Activated CD4-positive, alpha-beta T cell treated with anti-CD3 and anti-CD28 coated beads, Interleukin-2, amount 50 U/mL, for 24 hours (primary cell): ENCODE results near the gene MYH7B.

Source experiments
- DNase-seq, 2 donors: peaks; one replicate each; pipeline ENCODE4 v3.0.0-alpha.2; 2020; ENCODE audit warnings: low read depth in 1 of 2, low spot score in 1 of 2

The MYH7B gene

DNA sequence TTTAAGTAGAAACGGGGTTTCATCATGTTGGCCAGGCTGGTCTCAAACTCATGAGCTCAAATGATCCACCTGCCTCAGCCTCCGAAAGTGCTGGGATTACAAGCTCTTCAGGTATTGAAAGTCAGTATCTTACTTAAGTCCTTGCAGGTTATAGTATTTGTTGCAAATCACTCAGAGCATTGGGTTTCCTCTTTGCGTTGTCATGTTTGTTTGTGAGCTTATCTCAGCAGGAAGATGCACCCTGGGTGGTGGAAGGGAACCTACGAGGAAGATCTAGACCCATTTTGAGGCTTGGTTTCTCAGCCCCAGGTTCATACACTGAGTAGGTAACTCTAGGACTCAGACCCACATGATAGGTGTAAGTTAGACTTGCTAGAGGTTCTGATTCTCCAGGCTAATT lies 18.6 kb downstream of the MYH7B start:
- no peak for DNase-seq

DNA sequence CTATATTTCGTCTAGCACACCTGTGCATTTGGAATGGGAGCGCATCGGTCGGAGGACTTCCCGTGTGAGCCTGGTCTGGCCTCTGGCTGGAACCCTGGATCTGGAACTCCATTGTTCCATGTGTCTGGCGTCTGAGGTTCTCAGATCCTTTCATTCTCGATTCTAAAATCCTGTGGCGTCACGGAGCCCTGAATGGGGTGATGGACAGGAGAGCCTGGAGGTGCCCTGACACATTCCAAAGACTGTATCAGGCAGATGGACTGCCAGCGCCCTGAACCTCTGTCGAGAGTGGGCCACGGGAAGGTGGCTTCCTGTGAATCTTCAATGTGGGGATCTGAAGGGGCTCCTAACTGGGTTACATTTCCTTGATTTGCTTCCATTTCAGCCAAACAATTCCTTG lies 20.6 kb downstream of the MYH7B start:
- DNase-seq: no peak

DNA sequence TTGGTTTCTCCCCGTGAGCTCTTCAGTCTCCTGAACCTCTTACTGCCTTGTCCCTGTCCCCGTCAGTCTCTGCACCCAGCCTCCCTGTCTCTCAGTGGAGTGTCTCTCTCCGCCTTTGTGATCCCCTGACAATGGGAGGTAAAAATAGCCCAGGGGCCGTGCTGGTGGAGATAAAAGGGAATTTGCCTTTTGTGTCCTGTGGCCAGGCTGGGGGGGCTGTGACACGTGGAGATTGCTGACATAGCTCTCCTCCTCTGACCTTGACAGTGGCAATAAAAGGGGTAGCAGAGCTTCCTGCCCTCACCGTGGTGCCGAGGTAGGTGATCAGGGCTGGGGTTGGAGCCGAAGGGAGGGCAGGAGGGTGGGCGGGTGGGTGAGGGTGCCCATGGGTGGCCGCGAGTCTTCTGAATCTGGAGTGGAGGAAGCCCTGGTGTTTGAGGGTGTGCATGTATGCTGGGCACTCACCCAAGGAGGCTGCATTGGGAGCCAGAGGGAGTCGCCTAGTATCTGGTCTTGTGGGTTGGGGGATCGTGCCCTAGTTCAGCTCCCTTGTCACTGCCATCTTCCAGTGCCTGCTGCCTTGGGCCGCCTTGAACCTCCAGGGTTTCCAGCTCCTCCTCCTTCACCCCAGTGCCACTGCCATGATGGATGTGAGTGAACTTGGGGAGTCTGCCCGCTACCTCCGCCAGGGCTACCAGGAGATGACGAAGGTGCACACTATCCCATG lies 21.9 kb downstream of the MYH7B start:
- no peak for DNase-seq

DNA sequence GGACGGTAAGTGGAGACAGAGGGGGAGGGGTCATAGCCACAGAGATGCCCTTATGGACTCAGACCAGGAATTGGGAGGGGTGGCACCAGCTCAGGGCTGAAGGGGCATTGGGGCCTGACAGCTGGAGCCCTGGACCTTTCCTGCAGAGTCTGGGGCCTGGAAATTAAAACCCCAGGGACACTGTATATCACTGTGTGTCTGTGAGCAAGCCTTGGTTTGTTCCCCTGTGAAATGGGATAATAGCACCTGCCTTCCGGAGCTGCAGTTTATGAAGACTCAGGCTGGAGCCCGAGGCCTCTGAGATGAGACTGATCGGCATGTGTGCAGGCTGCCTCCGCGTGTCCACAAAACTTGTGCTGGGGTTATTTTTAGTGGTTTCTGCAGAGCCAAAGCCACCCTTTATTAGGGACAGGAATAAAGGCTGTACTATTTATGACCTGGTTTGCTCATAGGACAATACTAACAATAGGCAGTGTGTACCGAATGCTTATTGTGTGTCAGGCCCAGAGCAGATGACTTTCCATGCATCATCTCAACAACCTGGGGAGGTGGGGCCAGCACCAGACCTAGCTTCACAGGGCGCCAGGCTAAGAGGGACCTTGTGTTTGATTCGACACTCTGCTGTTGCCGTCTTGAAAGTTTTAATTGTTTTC lies 22.6 kb downstream of the MYH7B start:
- no peak for DNase-seq

DNA sequence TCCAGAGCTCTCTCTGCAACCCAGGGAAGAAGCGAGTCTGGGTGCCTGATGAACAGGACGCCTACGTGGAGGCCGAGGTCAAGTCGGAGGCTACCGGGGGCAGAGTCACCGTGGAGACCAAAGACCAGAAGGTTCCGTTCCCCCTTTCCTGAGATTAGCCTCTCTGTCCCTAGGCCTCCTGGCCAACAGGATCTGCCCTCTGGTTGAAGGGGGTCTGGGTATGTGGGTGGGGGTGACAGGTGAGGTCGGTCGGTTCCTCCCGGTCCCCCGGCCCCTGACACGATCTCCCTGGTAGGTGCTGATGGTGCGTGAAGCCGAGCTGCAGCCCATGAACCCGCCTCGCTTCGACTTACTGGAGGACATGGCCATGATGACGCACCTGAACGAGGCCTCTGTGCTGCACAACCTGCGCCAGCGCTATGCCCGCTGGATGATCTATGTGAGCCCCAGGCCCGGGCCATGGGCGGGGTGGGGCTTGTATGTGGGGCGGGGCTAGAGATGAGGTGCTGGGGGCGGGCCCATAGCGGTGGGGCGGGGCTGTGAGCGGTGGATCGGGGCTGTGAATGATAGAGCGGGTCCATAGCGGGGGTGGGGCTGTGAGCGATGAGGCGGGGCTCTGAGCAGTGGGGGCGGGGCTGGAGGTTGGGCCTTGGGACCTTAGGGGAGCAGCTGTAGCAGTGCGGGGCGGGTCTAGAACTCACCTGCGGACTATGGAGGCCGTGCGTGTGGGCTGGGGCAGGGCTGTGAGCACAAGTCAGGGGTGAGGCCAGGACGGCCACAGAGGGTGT lies 23.9 kb downstream of the MYH7B start:
- DNase-seq: no peak

DNA sequence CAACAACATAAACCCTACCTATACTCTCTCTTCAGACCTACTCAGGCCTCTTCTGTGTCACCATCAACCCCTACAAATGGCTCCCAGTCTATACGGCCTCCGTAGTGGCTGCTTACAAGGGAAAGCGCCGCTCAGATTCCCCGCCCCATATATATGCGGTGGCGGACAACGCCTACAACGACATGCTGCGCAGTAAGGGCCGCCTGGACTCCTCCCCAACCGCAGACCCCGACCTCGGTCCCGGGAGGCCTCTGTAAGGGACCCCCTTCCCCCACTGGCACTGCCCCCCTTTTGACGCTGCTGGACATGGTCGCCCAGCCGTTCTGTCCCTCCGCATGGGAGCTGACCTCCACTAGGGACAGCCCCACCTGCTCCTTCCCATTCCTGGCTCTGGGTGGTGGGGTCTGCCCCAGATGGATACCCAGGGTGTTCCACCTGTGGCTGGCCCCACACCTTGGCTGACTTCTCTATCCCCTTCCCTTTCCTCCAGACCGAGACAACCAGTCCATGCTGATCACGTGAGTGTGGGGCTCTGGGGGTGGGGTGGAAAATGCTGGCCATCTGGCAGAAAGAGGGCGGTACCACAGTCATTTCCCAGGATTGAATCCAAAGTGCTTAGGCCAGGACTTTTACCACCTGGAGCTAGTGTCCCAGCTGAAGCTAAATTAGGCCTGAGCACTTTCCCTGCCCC lies 25.0 kb downstream of the MYH7B start:
- DNase-seq: no peak

DNA sequence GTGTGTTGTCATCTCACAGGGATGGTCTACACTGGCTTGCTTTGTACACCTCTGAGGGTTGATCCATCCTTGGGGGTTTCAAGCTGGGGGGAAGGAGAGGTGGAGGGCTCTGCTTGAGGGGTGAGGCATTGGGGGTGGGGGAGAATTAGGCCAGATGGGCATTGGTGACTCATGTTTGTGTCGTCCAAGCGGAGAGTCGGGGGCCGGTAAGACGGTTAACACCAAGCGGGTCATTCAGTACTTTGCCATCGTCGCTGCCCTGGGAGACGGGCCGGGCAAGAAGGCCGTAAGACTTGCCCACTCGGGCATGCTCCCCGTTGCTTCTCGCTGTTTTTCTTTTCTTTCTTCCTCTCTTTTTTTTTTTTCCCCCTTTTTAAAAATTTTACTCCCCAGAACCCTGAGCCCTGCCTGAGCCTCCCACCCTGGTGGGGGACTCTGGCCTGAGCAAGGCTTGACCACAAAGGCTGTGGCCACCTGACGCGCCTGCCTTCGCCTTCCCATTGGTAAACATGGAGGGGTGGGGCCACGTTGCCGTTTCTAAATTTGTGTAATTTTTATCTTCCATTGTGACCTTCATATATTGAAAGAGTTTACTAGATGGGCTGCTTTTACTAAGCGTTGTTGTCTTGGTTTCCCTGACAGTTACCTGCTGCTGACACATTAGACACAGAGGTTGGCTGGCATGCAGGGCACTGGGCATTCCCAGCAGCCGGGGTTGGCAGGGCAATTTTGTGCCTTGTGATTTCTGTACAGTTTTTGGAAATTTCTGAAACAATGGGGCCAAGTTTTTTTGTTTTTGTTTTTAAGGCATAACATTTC lies 26.8 kb downstream of the MYH7B start:
- no peak for DNase-seq

DNA sequence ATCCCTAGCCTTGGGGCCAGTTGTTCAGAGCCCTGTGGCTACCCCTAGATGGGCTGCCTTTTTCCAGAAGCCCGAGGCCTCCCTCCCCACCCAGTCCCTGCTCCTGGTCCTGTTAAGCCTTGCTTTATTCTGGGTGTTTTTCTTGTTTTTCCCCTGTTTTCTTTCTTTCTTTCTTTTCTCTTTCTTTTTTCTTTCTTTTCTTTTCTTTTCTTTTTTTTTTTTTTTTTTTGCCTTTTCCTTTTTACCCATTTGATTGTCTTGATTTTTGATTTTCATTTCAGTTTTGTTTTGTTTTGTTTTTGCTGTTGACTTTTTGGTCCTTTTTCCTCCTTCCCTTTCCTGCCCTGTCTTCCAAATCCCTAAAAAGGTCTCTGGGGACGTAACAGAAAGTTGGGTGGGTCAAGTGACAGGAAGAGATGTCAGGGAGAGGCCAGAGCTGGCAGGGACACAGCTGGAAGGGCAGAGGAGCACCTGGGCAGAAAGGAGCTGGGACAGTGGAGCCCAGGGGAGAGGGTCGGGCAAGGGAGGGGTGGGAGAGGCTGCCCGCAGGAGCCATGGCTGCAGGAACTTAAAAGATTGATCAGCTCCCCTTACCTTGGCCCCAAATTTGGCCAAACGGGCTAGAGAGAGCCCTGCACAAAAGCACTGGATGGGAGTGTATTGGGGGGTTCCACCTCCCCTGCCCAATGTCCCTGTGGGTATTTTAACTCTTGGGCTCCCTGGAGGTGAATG lies 27.6 kb downstream of the MYH7B start:
- DNase-seq: no peak

DNA sequence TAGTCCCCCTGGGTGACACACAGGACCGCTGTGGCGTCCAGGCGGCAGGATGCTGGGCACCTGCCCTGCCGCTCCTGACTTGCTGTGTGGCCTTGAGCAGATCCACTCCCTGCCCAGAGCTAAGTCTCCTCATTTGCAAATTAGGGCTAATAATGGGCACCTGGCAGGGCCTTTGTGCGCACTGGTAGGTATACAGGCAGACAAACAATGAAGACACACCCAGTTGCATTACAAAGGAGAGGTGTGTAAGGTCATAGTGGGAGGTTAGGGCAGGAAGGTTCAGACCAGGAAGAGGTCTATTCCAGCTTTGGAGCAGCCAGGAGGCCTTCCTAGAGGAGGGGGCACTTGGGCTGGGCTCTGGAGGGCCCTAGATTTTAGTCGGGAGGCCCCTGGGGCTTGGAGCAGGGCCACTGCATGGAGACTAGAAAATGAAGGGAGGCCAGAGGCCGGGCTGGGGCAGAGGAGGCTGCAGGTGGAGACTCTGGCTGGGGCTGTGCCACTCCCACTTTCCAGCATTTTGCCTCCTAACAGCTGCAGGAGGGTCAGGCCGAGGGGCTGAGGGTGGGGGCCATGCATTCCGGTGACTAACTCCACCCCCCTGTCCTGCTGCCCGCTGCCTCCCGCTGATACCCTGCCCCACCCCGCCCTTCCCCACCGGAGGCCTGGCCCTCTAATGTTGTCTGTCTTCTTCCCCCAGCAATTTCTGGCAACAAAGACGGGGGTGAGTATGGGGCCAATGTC lies 28.5 kb downstream of the MYH7B start:
- no peak for DNase-seq

DNA sequence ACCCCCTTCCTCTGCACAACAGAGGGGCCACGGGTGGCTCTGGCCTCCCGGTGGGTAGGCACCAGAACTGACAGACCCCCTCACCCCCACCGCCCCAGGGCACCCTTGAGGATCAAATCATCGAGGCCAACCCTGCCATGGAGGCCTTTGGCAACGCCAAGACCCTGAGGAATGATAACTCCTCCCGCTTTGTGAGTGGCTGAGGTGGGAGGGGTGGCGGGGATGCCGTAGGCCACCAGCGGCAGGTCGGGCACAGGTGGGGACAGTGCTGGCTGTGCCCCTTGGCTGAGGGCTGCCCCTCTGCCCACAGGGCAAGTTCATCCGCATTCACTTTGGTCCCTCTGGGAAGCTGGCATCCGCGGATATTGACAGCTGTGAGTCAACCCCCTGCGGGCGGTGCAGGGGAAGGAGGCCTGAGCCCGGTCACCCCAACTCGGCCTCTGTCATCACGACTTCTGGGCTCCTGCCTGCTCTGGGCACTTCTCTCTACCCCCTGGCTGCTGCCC lies 29.1 kb downstream of the MYH7B start:
- no peak for DNase-seq

DNA sequence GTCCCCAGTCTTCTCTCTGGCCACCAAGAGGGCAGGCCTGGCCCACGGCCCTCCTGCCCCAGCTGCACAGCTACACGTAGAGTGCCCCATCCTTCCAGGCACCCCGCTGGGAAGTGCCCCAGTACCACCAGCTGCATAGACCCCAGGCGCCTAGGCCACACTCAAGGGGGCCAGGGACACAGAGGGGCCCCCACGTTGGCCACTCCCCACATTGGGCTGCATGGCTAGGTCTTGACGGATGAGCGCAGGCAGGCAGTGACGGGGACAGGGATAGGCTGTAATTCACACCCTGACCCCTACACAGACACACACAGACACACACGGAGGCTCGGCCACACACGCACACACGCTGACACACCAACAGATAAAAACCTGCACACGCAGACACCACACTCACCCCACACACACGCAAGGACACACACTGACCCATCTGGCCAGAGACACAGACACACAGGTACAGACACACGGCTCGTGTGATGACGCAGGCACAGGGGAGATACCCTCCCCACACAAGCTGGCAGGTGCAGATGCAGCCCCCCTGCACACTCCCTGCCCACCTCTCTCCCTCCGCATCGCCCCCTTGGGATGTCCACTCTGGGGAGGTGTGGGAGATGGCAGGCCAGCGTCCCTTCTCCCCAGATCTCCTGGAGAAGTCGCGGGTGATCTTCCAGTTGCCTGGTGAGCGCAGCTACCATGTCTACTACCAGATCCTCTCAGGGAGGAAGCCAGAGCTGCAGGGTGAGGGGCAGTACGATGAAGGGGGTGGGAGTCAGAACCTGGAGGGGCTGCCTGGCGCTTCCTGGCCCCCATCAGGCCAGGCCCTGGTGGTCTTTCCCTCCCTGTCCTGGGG lies 30.0 kb downstream of the MYH7B start:
- DNase-seq: no peak

DNA sequence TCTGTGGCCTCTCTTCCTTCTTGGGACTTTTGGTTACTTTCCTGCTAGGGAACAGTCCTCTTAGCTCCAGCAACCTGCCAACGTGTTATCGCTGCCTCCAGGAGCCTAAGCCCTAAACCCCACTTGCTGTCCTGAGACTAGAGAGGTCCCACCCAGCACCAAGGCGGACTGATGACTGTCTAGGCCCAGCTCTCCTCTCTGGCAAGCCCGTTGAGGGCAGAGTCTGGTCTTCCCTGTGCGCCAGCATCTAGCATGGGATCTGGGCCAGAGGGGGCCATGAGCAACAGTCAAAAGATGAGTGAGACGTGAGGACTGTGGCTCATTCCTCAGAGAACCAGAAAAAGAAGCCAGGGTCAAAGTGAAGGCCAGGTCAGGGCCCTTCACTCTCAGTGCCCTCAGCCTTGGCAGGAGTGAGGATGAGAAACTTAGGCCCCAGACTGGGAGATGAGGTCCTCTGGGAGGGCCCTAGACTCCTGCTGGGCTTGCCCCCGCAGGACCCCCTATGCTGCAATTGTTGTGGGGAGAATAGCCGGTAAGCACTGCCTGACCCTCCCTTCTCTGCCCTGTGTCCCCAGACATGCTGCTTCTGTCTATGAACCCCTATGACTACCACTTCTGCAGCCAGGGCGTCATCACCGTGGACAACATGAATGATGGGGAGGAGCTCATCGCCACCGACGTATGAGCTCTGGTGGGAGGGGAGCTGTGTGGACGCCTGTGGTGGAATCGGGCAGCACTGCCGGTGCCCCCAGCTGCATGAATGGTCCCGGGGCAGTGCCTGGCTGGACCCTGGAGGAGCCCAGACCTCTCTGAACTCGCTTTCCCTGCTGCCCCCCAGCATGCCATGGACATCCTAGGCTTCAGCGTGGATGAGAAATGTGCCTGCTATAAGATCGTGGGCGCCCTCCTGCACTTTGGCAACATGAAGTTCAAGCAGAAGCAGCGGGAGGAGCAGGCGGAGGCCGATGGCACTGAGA lies 30.9 kb downstream of the MYH7B start:
- no peak for DNase-seq

DNA sequence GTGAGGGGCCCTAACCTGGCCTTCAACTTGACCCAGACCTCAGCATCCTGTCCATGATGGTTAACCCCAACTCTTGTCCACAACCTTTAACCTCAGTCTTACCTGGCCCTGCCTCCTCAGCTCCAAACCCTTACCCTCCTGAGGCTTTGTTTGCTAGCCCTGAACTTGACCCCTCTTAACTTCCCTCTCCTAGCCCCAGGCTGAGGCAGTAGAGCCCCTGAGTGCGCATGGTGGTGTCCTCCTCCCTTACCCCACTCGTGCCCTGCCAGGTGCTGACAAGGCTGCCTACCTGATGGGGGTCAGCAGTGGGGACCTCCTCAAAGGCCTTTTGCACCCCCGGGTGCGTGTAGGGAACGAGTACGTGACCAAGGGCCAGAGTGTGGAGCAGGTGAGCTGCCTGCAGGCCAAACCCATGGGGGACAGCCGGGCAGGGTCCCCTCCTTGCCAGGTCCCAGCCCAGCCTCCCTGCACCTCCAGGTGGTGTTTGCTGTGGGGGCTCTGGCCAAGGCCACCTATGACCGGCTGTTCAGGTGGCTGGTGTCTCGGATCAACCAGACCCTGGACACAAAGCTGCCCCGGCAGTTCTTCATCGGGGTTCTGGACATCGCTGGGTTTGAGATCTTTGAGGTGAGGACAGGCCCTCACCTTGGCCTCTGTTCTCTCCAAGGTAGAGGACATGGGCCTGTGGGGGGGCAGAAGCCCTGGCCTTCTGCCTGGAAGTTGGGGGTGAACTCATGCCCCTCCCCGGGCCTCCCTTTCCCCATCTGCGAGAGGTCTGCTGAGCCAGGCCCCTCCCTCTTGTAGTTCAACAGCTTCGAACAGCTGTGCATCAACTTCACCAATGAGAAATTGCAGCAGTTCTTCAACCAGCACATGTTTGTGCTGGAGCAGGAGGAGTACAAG lies 31.9 kb downstream of the MYH7B start:
- DNase-seq: no peak

DNA sequence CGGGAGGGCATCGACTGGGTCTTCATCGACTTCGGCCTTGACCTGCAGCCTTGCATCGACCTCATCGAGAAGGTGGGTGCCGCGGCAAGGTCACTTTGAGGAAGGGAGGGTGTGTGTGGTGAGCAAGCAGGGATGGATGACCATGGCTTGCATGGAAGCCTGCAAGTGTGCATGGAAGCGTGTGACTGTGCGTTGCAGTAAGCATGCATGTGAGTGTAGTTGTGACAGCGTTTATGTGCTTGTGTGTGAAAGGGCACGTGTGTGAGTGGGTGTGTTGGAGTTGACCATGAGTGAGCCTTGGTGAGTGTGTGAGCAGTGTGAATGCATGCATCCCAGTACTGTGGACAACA lies 32.5 kb downstream of the MYH7B start:
- no peak for DNase-seq

DNA sequence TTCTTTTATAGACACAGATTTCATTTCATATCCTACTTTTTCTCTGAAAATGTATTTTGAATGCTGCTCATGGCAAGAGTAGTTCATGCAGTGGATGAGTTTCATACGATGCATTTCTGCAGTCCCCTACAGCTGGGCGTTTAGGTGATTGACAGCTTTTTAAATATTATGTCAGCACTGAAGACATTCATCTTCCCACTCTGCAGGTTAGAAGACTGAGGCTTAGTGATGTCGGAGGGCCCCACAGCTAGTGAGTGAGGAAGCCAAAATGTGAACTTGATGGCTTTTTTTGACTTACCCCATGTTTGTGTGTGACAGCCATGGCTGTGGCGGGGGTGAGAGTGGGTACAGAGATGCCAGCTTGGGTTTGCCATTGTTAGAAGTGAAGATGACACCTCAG lies 33.5 kb downstream of the MYH7B start:
- no peak for DNase-seq

DNA sequence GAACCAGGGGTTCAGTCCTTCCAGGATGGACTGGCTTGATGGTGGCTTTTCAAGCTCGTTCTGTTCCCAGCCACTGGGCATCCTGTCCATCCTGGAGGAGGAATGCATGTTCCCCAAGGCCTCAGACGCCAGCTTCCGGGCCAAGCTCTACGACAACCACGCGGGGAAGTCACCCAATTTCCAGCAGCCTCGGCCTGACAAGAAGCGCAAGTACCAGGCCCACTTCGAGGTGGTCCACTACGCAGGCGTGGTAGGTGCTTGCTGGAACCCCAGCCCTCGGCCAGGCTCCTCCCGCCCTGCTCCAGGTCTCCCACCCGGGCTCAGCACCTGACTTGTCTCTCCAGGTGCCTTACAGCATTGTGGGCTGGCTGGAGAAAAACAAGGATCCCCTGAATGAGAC lies 34.0 kb downstream of the MYH7B start:
- no peak for DNase-seq
